Skeletal muscle tissue (tissue), 4 donors: ENCODE results near the gene BRINP3. TPM values are rescaled to one million over a fixed set of nuclear protein-coding genes. Genes with fewer than 3 reads are reported as not detected.
"Not testable (repeated sequence)": the region's sequence is repeated elsewhere in the genome, so short reads cannot be mapped to it uniquely, and the experiment has no call there.

ENCODE experiments used
- H3K27ac ChIP-seq: one replicate; pipeline ENCODE4 v1.7.0; 2013; ENCODE audit warnings: mild to moderate bottlenecking, low read depth, low read length, inconsistent platforms
- H3K27me3 ChIP-seq, 3 donors: one replicate each; pipeline ENCODE4 v1.7.0; 2013; ENCODE audit warnings: low read length in 3 of 3; ENCODE audit not compliant: control insufficient read depth in 3 of 3, insufficient read depth in 3 of 3
- H3K36me3 ChIP-seq, 3 donors: one replicate each; pipeline ENCODE4 v1.7.0; 2013; ENCODE audit warnings: low read length in 3 of 3; ENCODE audit not compliant: control insufficient read depth in 3 of 3, insufficient read depth in 3 of 3
- H3K4me1 ChIP-seq, 3 donors: one replicate each; pipeline ENCODE4 v1.7.0; 2013; ENCODE audit warnings: low read length in 3 of 3, mild to moderate bottlenecking in 3 of 3; ENCODE audit not compliant: control insufficient read depth in 3 of 3, insufficient read depth in 3 of 3
- H3K4me3 ChIP-seq, 3 donors: one replicate each; pipeline ENCODE4 v1.7.0; 2013; ENCODE audit warnings: low read length in 3 of 3
- H3K9ac ChIP-seq, 3 donors: one replicate each; pipeline ENCODE4 v1.7.0; 2013; ENCODE audit warnings: low read length in 3 of 3, mild to moderate bottlenecking in 3 of 3, moderate library complexity in 2 of 3, low read depth in 1 of 3
- H3K9me3 ChIP-seq, 3 donors: one replicate each; pipeline ENCODE4 v1.7.0; 2013; ENCODE audit warnings: low read length in 3 of 3; ENCODE audit not compliant: control insufficient read depth in 3 of 3
- total RNA-seq: library from RNA; depleted of rRNA; stranded (reverse); fragments of >200 nt; gene quantifications from one replicate; pipeline ENCODE4 v1.2.3, GENCODE V29; 2014
- donor health status: Osteomylitis.

Gene BRINP3
- total RNA-seq, 1 donor from 2014 or later = 3.7 TPM

GRCh38 chr1:190154744-190155143 is 322.9 kb downstream of the BRINP3 start:
- no peaks in the 10 kb centered on the region for H3K36me3 ChIP-seq
- H3K27me3 ChIP-seq = no peaks in the 10 kb centered on the region
- H3K27ac ChIP-seq = no peak overlapping the region
- H3K4me3 ChIP-seq = no peak overlapping the region
- no peaks in the 10 kb centered on the region for H3K9me3 ChIP-seq
- H3K4me1 ChIP-seq = no peaks in the 10 kb centered on the region
- H3K9ac ChIP-seq = no peak overlapping the region

- H3K27me3 ChIP-seq = no peaks in the 10 kb centered on the region
Measured at GRCh38 chr1:190147616-190148015, 330.0 kb downstream of the BRINP3 start.

GRCh38 chr1:190144650-190145049 is 333.0 kb downstream of the BRINP3 start:
- Histone ChIP-seq H3K4me1 (no peaks in the 10 kb centered on the region), H3K27ac (no peak overlapping the region), H3K9ac (no peak overlapping the region), H3K27me3 (no peaks in the 10 kb centered on the region), H3K36me3 (no peaks in the 10 kb centered on the region), H3K9me3 (no peaks in the 10 kb centered on the region), H3K4me3 (no peak overlapping the region)

More at GRCh38 chr1:190147616-190148015, 330.0 kb downstream of the BRINP3 start:
- no peak overlapping the region for H3K4me3 ChIP-seq
- no peak overlapping the region for H3K27ac ChIP-seq
- no peaks in the 10 kb centered on the region for H3K36me3 ChIP-seq
- no peaks in the 10 kb centered on the region for H3K9me3 ChIP-seq
- no peak overlapping the region for H3K9ac ChIP-seq
- no peaks in the 10 kb centered on the region for H3K4me1 ChIP-seq

- H3K27me3 ChIP-seq = no peaks in the 10 kb centered on the region
- H3K9ac ChIP-seq = no peak overlapping the region
- H3K4me1 ChIP-seq = no peaks in the 10 kb centered on the region
- H3K27ac ChIP-seq = no peak overlapping the region
- H3K4me3 ChIP-seq = no peak overlapping the region
- no peaks in the 10 kb centered on the region for H3K36me3 ChIP-seq
- H3K9me3 ChIP-seq = no peaks in the 10 kb centered on the region
Measured at GRCh38 chr1:190140644-190141043, 337.0 kb downstream of the BRINP3 start.

- no peaks in the 10 kb centered on the region for H3K27me3 ChIP-seq
- H3K9me3 ChIP-seq = no peaks in the 10 kb centered on the region
- no peaks in the 10 kb centered on the region for H3K4me1 ChIP-seq
- no peak overlapping the region for H3K9ac ChIP-seq
- H3K36me3 ChIP-seq = no peaks in the 10 kb centered on the region
- H3K27ac ChIP-seq = no peak overlapping the region
- no peak overlapping the region for H3K4me3 ChIP-seq
Measured at GRCh38 chr1:190138702-190139101, 339.0 kb downstream of the BRINP3 start.

GRCh38 chr1:190138266-190138665 is 339.4 kb downstream of the BRINP3 start:
- no peaks in the 10 kb centered on the region for H3K27me3 ChIP-seq
- H3K9me3 ChIP-seq = no peaks in the 10 kb centered on the region
- no peak overlapping the region for H3K4me3 ChIP-seq
- no peaks in the 10 kb centered on the region for H3K36me3 ChIP-seq
- H3K4me1 ChIP-seq = no peaks in the 10 kb centered on the region
- H3K9ac ChIP-seq = no peak overlapping the region
- H3K27ac ChIP-seq = no peak overlapping the region

- H3K27me3 ChIP-seq = no peaks in the 10 kb centered on the region
- no peak overlapping the region for H3K9ac ChIP-seq
- no peaks in the 10 kb centered on the region for H3K9me3 ChIP-seq
- no peaks in the 10 kb centered on the region for H3K36me3 ChIP-seq
- no peaks in the 10 kb centered on the region for H3K4me1 ChIP-seq
- H3K27ac ChIP-seq = no peak overlapping the region
- H3K4me3 ChIP-seq = no peak overlapping the region
Measured at GRCh38 chr1:190129366-190129765, 348.3 kb downstream of the BRINP3 start.

- no peak overlapping the region for H3K27ac ChIP-seq
- no peak overlapping the region for H3K9ac ChIP-seq
- H3K4me3 ChIP-seq = no peak overlapping the region
- no peaks in the 10 kb centered on the region for H3K27me3 ChIP-seq
- no peaks in the 10 kb centered on the region for H3K36me3 ChIP-seq
- no peaks in the 10 kb centered on the region for H3K4me1 ChIP-seq
- H3K9me3 ChIP-seq = no peaks in the 10 kb centered on the region
Measured at GRCh38 chr1:190126728-190127127, 350.9 kb downstream of the BRINP3 start.

GRCh38 chr1:190124068-190124467 is 353.6 kb downstream of the BRINP3 start:
- Histone ChIP-seq H3K36me3 (no peaks in the 10 kb centered on the region), H3K4me3 (no peak overlapping the region), H3K4me1 (no peaks in the 10 kb centered on the region), H3K27me3 (no peaks in the 10 kb centered on the region), H3K27ac (no peak overlapping the region), H3K9me3 (no peaks in the 10 kb centered on the region), H3K9ac (no peak overlapping the region)

- not testable (repeated sequence) for H3K9me3 ChIP-seq, H3K4me3 ChIP-seq, H3K27me3 ChIP-seq, H3K36me3 ChIP-seq, H3K27ac ChIP-seq, H3K4me1 ChIP-seq, H3K9ac ChIP-seq
Measured at GRCh38 chr1:190120564-190120963, 357.1 kb downstream of the BRINP3 start.

GRCh38 chr1:190119683-190120082 is 358.0 kb downstream of the BRINP3 start:
- no peak overlapping the region for H3K27ac ChIP-seq
- H3K9ac ChIP-seq = no peak overlapping the region
- no peaks in the 10 kb centered on the region for H3K4me1 ChIP-seq
- no peaks in the 10 kb centered on the region for H3K9me3 ChIP-seq
- no peaks in the 10 kb centered on the region for H3K27me3 ChIP-seq
- H3K36me3 ChIP-seq = no peaks in the 10 kb centered on the region
- no peak overlapping the region for H3K4me3 ChIP-seq
